ENCODE data around the gene RERE.

RERE gene

DNA sequence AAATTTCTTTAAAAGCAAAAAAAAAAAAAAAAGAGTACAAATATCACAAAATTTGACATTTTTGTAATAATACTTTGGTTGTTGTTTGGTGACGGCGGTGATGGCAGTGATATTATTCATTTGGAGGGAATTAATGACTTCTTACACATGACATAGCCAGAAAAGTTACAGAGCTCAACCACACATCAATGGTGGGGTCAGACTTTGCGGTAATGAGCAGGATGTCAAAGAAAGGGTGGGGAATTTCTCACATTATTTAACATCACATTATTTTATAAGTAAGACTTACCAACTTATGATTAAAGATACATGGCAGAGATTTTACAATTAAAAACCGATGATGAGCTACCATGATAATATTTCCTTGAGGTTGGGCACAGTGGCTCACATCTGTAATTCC lies 248.2 kb downstream of the RERE start:
- H3K36me3 ChIP-seq (ENCODE audit: insufficient read depth, low read length): no peaks in the 10 kb centered on the region
- H3K9me3 ChIP-seq (ENCODE audit: low read length): no peaks in the 10 kb centered on the region
- no peaks in the 10 kb centered on the region for H3K27me3 ChIP-seq (ENCODE audit: control insufficient read depth in 1 of 2, insufficient read depth in 2 of 2, low read length in 2 of 2)
- H3K4me3 ChIP-seq (ENCODE audit: low read depth in 1 of 2, low read length in 2 of 2): no peak overlapping the region
- H3K9ac ChIP-seq (ENCODE audit: low read length): no peak overlapping the region
- no peak overlapping the region for H3K27ac ChIP-seq (ENCODE audit: low read depth, low read length)
- peaks cover 12% of the 10 kb centered on the region for H3K4me1 ChIP-seq (ENCODE audit: insufficient read depth, low read length)

DNA sequence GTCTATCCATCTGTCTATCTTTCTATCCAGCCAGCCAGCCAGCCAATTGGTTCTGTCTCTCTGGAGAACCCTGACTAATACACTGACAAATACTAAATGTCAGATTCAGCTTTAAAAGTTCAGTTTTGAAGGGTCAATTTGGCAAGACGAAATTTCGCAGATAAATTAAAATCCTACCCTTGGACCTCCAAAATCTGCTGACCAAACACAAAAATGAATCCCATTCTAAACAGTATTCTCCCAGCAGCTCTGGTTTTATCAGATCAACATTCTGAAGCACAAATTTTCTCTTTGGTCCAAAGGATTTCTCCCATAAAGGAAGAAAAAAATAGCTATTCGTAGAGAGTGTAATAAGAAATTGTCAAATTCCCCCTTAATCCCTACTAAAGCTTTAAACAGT lies 248.6 kb downstream of the RERE start:
- Histone ChIP-seq H3K4me1 (ENCODE audit: insufficient read depth, low read length) (peaks cover 15% of the 10 kb centered on the region), H3K36me3 (ENCODE audit: insufficient read depth, low read length) (no peaks in the 10 kb centered on the region), H3K9me3 (ENCODE audit: low read length) (no peaks in the 10 kb centered on the region), H3K4me3 (ENCODE audit: low read depth in 1 of 2, low read length in 2 of 2) (no peak overlapping the region), H3K9ac (ENCODE audit: low read length) (no peak overlapping the region), H3K27me3 (ENCODE audit: control insufficient read depth in 1 of 2, insufficient read depth in 2 of 2, low read length in 2 of 2) (no peaks in the 10 kb centered on the region), H3K27ac (ENCODE audit: low read depth, low read length) (no peak overlapping the region)

DNA sequence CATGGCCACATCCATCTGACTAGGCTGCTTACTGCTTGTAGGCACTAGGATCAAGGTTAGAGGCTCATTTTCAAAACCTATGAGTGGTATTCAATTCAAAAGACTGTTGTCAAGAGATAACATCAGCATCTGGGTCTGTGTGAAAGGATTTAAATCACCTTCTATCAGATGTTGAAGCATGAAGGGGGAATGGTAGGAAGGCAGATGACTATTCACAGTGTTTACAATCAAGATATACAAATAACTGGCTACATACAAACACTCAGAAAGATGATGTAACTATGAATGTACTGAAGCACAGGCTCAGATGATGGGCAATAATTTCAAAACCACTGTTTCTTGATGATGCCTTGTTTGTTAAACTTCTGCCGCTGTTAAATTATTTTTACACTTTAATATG lies 250.3 kb downstream of the RERE start:
- Histone ChIP-seq H3K27me3 (ENCODE audit: control insufficient read depth in 1 of 2, insufficient read depth in 2 of 2, low read length in 2 of 2) (no peaks in the 10 kb centered on the region), H3K4me1 (ENCODE audit: insufficient read depth, low read length) (peaks cover 23% of the 10 kb centered on the region), H3K9me3 (ENCODE audit: low read length) (no peaks in the 10 kb centered on the region), H3K36me3 (ENCODE audit: insufficient read depth, low read length) (no peaks in the 10 kb centered on the region), H3K27ac (ENCODE audit: low read depth, low read length) (no peak overlapping the region), H3K9ac (ENCODE audit: low read length) (no peak overlapping the region), H3K4me3 (ENCODE audit: low read depth in 1 of 2, low read length in 2 of 2) (no peak overlapping the region)

DNA sequence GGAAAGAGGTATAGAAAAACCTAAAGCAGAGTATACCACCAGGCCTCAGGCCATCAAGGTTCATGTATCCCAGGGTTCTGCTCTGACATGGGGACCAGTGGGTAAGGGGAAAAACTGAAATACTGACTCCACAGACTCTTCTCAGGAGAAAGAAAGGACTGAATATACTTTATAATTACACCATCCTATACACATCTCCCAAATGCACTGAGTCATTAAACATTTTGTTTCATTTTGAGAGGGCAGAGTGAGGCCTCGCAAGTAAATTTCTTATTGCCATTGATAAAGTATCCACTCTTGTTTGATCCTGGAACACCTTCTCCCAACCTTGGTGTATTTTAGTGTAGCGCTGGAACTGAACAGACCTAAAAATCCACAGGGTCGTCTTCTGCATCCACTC lies 251.6 kb downstream of the RERE start:
- no peak overlapping the region for H3K4me3 ChIP-seq (ENCODE audit: low read depth in 1 of 2, low read length in 2 of 2)
- H3K27ac ChIP-seq (ENCODE audit: low read depth, low read length): no peak overlapping the region
- H3K9ac ChIP-seq (ENCODE audit: low read length): no peak overlapping the region
- H3K27me3 ChIP-seq (ENCODE audit: control insufficient read depth in 1 of 2, insufficient read depth in 2 of 2, low read length in 2 of 2): no peaks in the 10 kb centered on the region
- H3K9me3 ChIP-seq (ENCODE audit: low read length): no peaks in the 10 kb centered on the region
- H3K36me3 ChIP-seq (ENCODE audit: insufficient read depth, low read length): no peaks in the 10 kb centered on the region
- H3K4me1 ChIP-seq (ENCODE audit: insufficient read depth, low read length): peaks cover 21% of the 10 kb centered on the region

DNA sequence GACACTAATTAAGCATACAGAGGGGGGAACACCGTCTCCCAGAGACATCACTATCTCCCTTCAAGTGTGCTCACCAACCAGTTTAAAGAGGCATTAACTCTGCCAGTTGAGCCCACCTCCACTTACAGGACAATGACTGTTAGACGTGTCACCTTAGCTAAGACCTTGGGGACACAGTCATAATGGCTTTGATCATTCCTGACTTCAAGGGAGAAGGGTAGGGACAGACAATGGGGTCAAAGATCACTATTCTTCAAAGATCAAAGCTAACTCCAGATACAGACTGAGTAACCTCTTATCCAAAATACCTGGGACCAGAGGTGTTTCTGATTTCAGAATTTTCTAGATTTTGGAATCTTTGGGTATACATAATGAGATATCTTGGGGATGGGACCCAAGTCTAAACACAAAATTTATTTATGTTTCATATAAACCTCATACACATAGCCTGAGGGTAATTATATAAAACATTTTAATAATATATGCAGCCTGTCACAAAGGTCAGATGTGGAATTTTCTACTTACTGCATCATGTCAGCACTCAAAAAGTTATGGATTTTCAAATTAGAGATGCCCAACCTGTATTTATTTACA lies 253.4 kb downstream of the RERE start:
- no peak overlapping the region for H3K27ac ChIP-seq (ENCODE audit: low read depth, low read length)
- H3K4me3 ChIP-seq (ENCODE audit: low read depth in 1 of 2, low read length in 2 of 2): no peak overlapping the region
- H3K9me3 ChIP-seq (ENCODE audit: low read length): no peaks in the 10 kb centered on the region
- no peaks in the 10 kb centered on the region for H3K36me3 ChIP-seq (ENCODE audit: insufficient read depth, low read length)
- H3K4me1 ChIP-seq (ENCODE audit: insufficient read depth, low read length): peaks cover 24% of the 10 kb centered on the region
- no peaks in the 10 kb centered on the region for H3K27me3 ChIP-seq (ENCODE audit: control insufficient read depth in 1 of 2, insufficient read depth in 2 of 2, low read length in 2 of 2)
- H3K9ac ChIP-seq (ENCODE audit: low read length): no peak overlapping the region

DNA sequence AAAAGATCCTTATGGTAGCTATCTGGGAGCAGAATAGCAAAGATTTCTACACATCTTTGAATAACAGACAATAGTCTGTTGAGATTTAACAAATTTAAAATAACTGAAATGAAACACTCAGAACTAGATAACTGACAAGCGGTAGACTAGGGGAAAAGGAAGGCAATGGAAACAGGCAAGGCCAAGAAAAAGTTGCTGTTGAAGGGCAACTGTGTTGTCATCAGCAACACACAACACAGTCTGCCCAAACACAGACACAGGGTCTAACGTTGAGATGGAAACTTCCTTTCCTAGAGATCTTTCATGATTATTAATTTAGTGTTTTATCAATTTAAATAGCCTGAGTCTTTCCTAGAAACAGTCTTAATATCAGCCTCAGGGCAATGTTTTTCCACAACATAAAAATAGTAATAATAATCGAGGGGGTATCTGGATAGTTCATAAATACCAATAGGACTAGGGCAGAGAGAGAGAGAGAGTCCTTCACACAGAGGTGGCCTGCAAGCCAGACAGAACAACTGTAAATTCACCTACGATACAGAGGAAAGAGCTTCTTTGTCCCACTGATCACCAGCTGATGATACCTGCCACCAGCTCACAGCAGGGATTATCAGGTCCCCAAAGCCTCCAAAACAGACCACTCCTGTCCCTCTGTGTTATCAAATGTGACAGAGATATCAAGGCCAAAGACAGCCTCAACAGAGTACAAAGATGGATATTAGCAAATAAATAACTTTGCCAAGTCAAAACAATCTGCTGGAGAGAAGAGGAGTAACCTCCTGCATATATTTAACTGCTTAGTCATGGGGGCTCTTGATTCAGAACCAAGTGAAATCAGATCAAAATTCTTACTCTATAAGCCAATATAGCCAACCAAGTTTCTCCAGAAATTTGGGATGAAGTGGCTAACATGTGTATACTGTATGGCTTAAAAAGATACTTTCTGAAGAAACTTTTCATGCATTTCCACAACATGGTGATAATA lies 254.3 kb downstream of the RERE start:
- Histone ChIP-seq H3K36me3 (ENCODE audit: insufficient read depth, low read length) (no peaks in the 10 kb centered on the region), H3K4me3 (ENCODE audit: low read depth in 1 of 2, low read length in 2 of 2) (no peak overlapping the region), H3K4me1 (ENCODE audit: insufficient read depth, low read length) (peaks cover 24% of the 10 kb centered on the region), H3K27ac (ENCODE audit: low read depth, low read length) (no peak overlapping the region), H3K27me3 (ENCODE audit: control insufficient read depth in 1 of 2, insufficient read depth in 2 of 2, low read length in 2 of 2) (no peaks in the 10 kb centered on the region), H3K9ac (ENCODE audit: low read length) (no peak overlapping the region), H3K9me3 (ENCODE audit: low read length) (no peaks in the 10 kb centered on the region)

DNA sequence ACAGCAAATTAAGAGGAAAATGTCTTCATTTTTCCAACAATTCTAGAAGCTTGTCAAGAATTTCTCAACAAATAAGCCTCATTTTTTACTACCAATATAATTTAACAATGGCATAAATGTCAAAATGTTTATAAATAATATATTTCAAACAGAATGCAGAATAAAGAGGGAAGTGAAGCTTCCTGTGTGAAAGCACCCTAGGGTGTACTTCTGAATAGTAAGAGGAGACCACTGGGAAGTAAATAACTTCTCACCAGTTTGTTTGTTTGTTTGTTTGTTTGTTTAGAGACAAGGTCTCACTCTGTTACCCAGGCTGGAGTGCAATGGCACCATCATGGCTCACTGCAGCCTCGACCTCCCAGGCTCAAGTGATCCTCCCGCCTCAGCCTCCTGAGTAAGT lies 255.2 kb downstream of the RERE start:
- H3K4me3 ChIP-seq (ENCODE audit: low read depth in 1 of 2, low read length in 2 of 2): no peak overlapping the region
- no peaks in the 10 kb centered on the region for H3K27me3 ChIP-seq (ENCODE audit: control insufficient read depth in 1 of 2, insufficient read depth in 2 of 2, low read length in 2 of 2)
- H3K9ac ChIP-seq (ENCODE audit: low read length): no peak overlapping the region
- no peak overlapping the region for H3K27ac ChIP-seq (ENCODE audit: low read depth, low read length)
- peaks cover 24% of the 10 kb centered on the region for H3K4me1 ChIP-seq (ENCODE audit: insufficient read depth, low read length)
- H3K36me3 ChIP-seq (ENCODE audit: insufficient read depth, low read length): no peaks in the 10 kb centered on the region
- no peaks in the 10 kb centered on the region for H3K9me3 ChIP-seq (ENCODE audit: low read length)

DNA sequence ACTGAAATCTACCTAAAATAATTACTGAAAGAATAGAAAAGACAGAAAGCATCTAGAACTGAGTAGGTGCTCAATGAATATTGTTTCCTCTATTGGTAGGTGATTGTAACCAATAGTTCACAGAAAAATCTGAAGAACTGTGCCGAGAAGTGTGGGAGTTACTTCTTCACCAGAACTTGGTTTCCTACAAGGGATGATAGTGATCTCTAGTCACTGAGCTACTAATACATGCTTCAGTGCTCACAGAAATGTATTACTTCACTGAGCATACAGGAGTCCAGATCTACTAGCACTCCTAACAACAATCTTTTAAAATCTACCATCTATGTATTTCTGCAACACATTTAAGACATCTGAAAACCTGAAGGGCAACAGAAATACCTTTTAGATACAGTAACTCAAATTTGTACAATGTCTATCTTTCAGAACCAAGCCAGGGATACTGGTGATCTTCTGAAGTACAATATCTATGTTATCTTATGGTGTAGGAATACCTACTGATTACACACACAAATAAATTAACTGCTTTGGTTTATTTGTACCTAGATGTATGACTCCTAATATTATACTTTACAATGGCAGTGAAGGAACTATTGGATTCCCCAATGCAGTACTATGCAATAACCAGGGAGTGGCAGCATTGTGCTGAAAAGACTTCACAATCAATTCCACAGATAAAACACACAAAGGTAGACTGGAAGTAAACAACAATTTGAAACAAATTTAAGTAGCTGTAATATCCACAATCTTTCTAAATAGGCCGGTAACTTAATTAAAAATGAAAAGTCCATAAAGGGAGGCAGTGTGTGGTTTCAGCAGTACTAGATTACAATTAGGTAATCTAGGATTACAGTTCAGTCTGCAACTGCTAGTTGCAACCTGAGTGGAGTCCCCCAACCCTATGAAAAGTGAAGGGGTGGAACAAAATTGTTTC lies 256.6 kb downstream of the RERE start:
- Histone ChIP-seq H3K27me3 (ENCODE audit: control insufficient read depth in 1 of 2, insufficient read depth in 2 of 2, low read length in 2 of 2) (no peaks in the 10 kb centered on the region), H3K4me3 (ENCODE audit: low read depth in 1 of 2, low read length in 2 of 2) (no peak overlapping the region), H3K9me3 (ENCODE audit: low read length) (no peaks in the 10 kb centered on the region), H3K27ac (ENCODE audit: low read depth, low read length) (no peak overlapping the region), H3K4me1 (ENCODE audit: insufficient read depth, low read length) (peaks cover 24% of the 10 kb centered on the region), H3K9ac (ENCODE audit: low read length) (no peak overlapping the region), H3K36me3 (ENCODE audit: insufficient read depth, low read length) (no peaks in the 10 kb centered on the region)

DNA sequence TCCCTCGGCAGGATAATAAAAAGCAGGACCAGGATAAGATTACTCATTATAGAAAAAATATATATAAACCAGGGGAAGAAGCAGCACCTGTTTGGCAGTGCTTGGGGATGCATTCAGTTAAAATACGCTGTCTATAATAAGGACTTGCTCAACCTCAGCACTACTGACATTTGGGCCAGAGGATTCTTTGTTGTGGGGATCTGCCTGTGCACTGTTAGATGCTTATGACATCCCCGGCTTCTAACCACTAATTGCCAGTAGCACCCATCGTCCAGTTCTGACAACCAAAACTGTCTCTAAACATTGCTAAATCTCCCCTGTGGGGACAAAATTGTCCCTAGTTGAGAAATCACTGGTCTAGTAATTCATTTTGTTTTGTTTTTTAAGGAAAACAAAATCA lies 257.4 kb downstream of the RERE start:
- H3K9me3 ChIP-seq (ENCODE audit: low read length): no peaks in the 10 kb centered on the region
- no peaks in the 10 kb centered on the region for H3K36me3 ChIP-seq (ENCODE audit: insufficient read depth, low read length)
- H3K4me3 ChIP-seq (ENCODE audit: low read depth in 1 of 2, low read length in 2 of 2): no peak overlapping the region
- H3K4me1 ChIP-seq (ENCODE audit: insufficient read depth, low read length): peaks cover 24% of the 10 kb centered on the region
- no peak overlapping the region for H3K27ac ChIP-seq (ENCODE audit: low read depth, low read length)
- H3K27me3 ChIP-seq (ENCODE audit: control insufficient read depth in 1 of 2, insufficient read depth in 2 of 2, low read length in 2 of 2): no peaks in the 10 kb centered on the region
- no peak overlapping the region for H3K9ac ChIP-seq (ENCODE audit: low read length)

DNA sequence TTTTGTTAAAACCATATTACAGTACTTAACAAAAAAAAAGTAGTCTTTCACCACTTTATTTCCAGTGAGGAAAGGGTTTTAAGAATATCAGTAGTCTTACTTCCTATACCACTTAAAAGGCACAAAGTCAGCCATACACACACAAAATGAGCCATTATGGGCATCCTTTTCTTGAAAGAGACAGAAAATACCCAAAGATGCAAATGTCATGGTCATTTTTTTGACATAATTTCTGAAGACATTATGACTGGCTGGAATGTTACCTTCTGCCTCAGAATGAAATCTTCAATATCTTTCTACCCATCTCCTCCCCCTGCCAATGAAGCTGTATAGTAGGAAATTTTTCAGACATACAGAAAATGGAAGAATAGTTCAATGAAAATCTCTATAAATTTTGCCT lies 261.9 kb downstream of the RERE start:
- Histone ChIP-seq H3K9me3 (ENCODE audit: low read length) (no peaks in the 10 kb centered on the region), H3K9ac (ENCODE audit: low read length) (no peak overlapping the region), H3K4me3 (ENCODE audit: low read depth in 1 of 2, low read length in 2 of 2) (no peak overlapping the region), H3K27me3 (ENCODE audit: control insufficient read depth in 1 of 2, insufficient read depth in 2 of 2, low read length in 2 of 2) (no peaks in the 10 kb centered on the region), H3K27ac (ENCODE audit: low read depth, low read length) (no peak overlapping the region), H3K36me3 (ENCODE audit: insufficient read depth, low read length) (no peaks in the 10 kb centered on the region), H3K4me1 (ENCODE audit: insufficient read depth, low read length) (peaks cover 3% of the 10 kb centered on the region)

DNA sequence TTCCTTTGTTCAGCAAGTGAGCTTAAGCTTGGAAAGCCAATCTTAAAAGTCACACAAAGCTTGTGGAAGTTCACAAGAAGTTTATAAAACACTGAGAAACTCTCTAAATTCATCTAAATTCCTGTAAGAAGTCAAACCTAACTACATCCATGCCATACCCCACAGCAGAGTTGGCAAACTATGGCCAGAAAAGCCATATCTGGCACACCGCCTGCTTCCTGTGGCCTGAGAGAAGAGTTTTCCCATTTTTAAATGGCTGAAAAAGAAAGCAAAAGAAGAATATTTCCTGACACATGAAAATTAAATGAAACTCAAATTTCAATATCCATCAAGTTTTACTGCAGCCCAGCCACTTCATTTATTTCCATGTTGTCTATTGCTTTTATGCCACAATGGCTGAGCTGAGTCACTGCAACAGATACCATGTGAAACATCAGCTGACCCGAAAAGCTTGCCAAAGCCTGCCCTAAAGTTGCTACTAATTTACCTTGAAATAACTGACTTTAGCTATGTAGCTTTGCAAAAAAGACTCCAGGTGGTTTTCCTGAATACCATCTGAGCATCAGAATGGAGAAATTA lies 262.4 kb downstream of the RERE start:
- no peaks in the 10 kb centered on the region for H3K36me3 ChIP-seq (ENCODE audit: insufficient read depth, low read length)
- no peak overlapping the region for H3K4me3 ChIP-seq (ENCODE audit: low read depth in 1 of 2, low read length in 2 of 2)
- no peak overlapping the region for H3K27ac ChIP-seq (ENCODE audit: low read depth, low read length)
- no peaks in the 10 kb centered on the region for H3K9me3 ChIP-seq (ENCODE audit: low read length)
- H3K9ac ChIP-seq (ENCODE audit: low read length): no peak overlapping the region
- H3K27me3 ChIP-seq (ENCODE audit: control insufficient read depth in 1 of 2, insufficient read depth in 2 of 2, low read length in 2 of 2): no peaks in the 10 kb centered on the region
- peaks cover 3% of the 10 kb centered on the region for H3K4me1 ChIP-seq (ENCODE audit: insufficient read depth, low read length)

All from muscle layer of colon (tissue), 2 donors.